Colonic mucosa (tissue), 4 donors: ENCODE results near the gene DLG2. TPM values are rescaled to one million over a fixed set of nuclear protein-coding genes. Genes with fewer than 3 reads are reported as not detected.

Experiments used
- DNase-seq: peaks from one replicate; pipeline ENCODE4 v3.0.0-alpha.2; 2020
- H3K27ac ChIP-seq: fragments of 200-600 bp; one replicate; pipeline ENCODE4 v1.8.0; 2021
- H3K27me3 ChIP-seq: fragments of 200-600 bp; one replicate; pipeline ENCODE4 v1.8.0; 2021
- H3K36me3 ChIP-seq: fragments of 200-600 bp; one replicate; pipeline ENCODE4 v1.8.0; 2021
- H3K4me1 ChIP-seq: fragments of 200-600 bp; one replicate; pipeline ENCODE4 v1.8.0; 2021; ENCODE audit warnings: mild to moderate bottlenecking
- H3K4me3 ChIP-seq: fragments of 200-600 bp; one replicate; pipeline ENCODE4 v1.8.0; 2021
- H3K9ac ChIP-seq, 2 donors: one replicate each; pipeline ENCODE4 v1.7.0; 2013; ENCODE audit warnings: control low read depth in 2 of 2, low read depth in 2 of 2, low read length in 2 of 2
- H3K9me3 ChIP-seq: fragments of 200-600 bp; one replicate; pipeline ENCODE4 v1.8.0; 2021
- CTCF ChIP-seq: fragments of 200-600 bp; IDR thresholded peaks from one replicate; pipeline ENCODE4 v1.8.0; 2022; ENCODE audit warnings: antibody characterized with exemption, mild to moderate bottlenecking
- intact Hi-C: fragments of 100-400 bp; cut with DNase I; formaldehyde crosslinking; loops from one replicate; pipeline ENCODE4 v1.14.1; 2022
- total RNA-seq, 2 donors: library from RNA; stranded (reverse); fragmentation: NEBNext Ultra II Directional in 1 of 2; extraction: Animal tissue kit (Norgen Biotek cat#: 25700) in 1 of 2; gene quantifications; one replicate each; pipeline ENCODE4 v1.2.1, GENCODE V29; 2021
- donor health status: healthy.
- donor health status: DM: no; HTN: no; CAD: no.
- donor health status: DM: no; HTN: no; CAD: no.

DLG2 gene
- total RNA-seq, 2 donors from 2014 or later, result 1.4 to 3.3 TPM

GRCh38 chr11:83663446-83663845, 1963.7 kb downstream of the DLG2 start:
- intact Hi-C loops, result no loop called here
- Histone ChIP-seq H3K4me1 (no peaks in the 10 kb centered on the region), H3K4me3 (no peak overlapping the region), H3K9me3 (no peaks in the 10 kb centered on the region), H3K27ac (no peak overlapping the region), H3K9ac (no peak overlapping the region), H3K36me3 (no peaks in the 10 kb centered on the region), H3K27me3 (no peaks in the 10 kb centered on the region)
- no peak for TF ChIP-seq CTCF
- DNase-seq, result no peak

GRCh38 chr11:83662494-83662893, 1964.7 kb downstream of the DLG2 start:
- H3K27me3 ChIP-seq, result no peaks in the 10 kb centered on the region
- no peak overlapping the region for H3K9ac ChIP-seq
- H3K36me3 ChIP-seq, result no peaks in the 10 kb centered on the region
- H3K4me3 ChIP-seq, result no peak overlapping the region
- H3K27ac ChIP-seq, result no peak overlapping the region
- intact Hi-C loops, result no loop called here
- H3K9me3 ChIP-seq, result no peaks in the 10 kb centered on the region
- no peaks in the 10 kb centered on the region for H3K4me1 ChIP-seq
- no peak for DNase-seq
- no peak for TF ChIP-seq CTCF

- DNase-seq, result no peak
- H3K27me3 ChIP-seq, result no peaks in the 10 kb centered on the region
- intact Hi-C loops, result no loop called here
- no peaks in the 10 kb centered on the region for H3K4me1 ChIP-seq
- no peak overlapping the region for H3K27ac ChIP-seq
- H3K36me3 ChIP-seq, result no peaks in the 10 kb centered on the region
- no peaks in the 10 kb centered on the region for H3K9me3 ChIP-seq
- no peak for TF ChIP-seq CTCF
- H3K9ac ChIP-seq, result no peak overlapping the region
- no peak overlapping the region for H3K4me3 ChIP-seq
Measured at GRCh38 chr11:83661491-83662350, 1965.4 kb downstream of the DLG2 start.

GRCh38 chr11:83659466-83659865, 1967.7 kb downstream of the DLG2 start:
- TF ChIP-seq CTCF, result no peak
- H3K9ac ChIP-seq, result no peak overlapping the region
- no peak overlapping the region for H3K27ac ChIP-seq
- no peak for DNase-seq
- H3K27me3 ChIP-seq, result no peaks in the 10 kb centered on the region
- no peaks in the 10 kb centered on the region for H3K36me3 ChIP-seq
- intact Hi-C loops, result no loop called here
- no peaks in the 10 kb centered on the region for H3K9me3 ChIP-seq
- no peak overlapping the region for H3K4me3 ChIP-seq
- no peaks in the 10 kb centered on the region for H3K4me1 ChIP-seq

- Histone ChIP-seq H3K27ac (no peak overlapping the region), H3K27me3 (no peaks in the 10 kb centered on the region), H3K9me3 (no peaks in the 10 kb centered on the region), H3K9ac (no peak overlapping the region), H3K4me3 (no peak overlapping the region), H3K4me1 (no peaks in the 10 kb centered on the region), H3K36me3 (no peaks in the 10 kb centered on the region)
- intact Hi-C loops, result no loop called here
- no peak for TF ChIP-seq CTCF
- DNase-seq, result no peak
Measured at GRCh38 chr11:83656796-83657330, 1970.3 kb downstream of the DLG2 start.
